GM12878 (cell line): ENCODE data around the gene KBTBD2. TPM values are rescaled to one million over a fixed set of nuclear protein-coding genes. Genes with fewer than 3 reads are reported as not detected.

Experiments used
- ATAC-seq: fragments of 200-7000 bp; cut with Tn5 transposase; 3 replicates; pipeline ENCODE4 v1.9.1; 2020; ENCODE audit warnings: mild to moderate bottlenecking, moderate library complexity
- BruUV-seq: library from RNA; stranded (reverse); fragments of 400-500 nt; replicated peaks from 2 replicates; lab custom pipeline; 2021; lab: Mats Ljungman, UMichigan
- CTCF ChIA-PET: fragments of 300-600 bp; sonication (Branson Sonifier 250); formaldehyde crosslinking; extraction: SDS; loops from one replicate; lab custom pipeline; 2021; ENCODE audit warnings: inconsistent platforms; lab: Yijun Ruan, JAX
- POLR2A ChIA-PET: fragments of 350-600 bp; formaldehyde crosslinking; extraction: SDS; loops from one replicate; lab custom pipeline; 2021; ENCODE audit warnings: inconsistent platforms; lab: Charles Lee
- RAD21 ChIA-PET: fragments of 300-600 bp; sonication (Branson Sonifier 250); formaldehyde crosslinking; loops from one replicate; lab custom pipeline; 2023; ENCODE audit warnings: antibody characterized with exemption; ENCODE audit not compliant: unreplicated experiment; lab: Charles Lee
- SMC1A ChIA-PET: fragments of 300-600 bp; sonication (Branson Sonifier 250); formaldehyde crosslinking; loops from one replicate; lab custom pipeline; 2023; ENCODE audit not compliant: unreplicated experiment, uncharacterized antibody; lab: Charles Lee
- DNase-seq: peaks from one replicate; pipeline ENCODE4 v3.0.0-alpha.2; 2011; ENCODE audit warnings: low read depth, low spot score
- FAIRE-seq: peaks from 3 replicates; lab custom pipeline; 2011; peaks lifted over from hg19 to GRCh38; lab: Jason Lieb, UNC
- H2AFZ ChIP-seq: 2 replicates; pipeline ENCODE4 v1.6.0; 2011; ENCODE audit warnings: low read depth, low read length, control low read depth; ENCODE audit not compliant: control insufficient read depth
- H3K27ac ChIP-seq: 2 replicates; pipeline ENCODE4 v1.5.1; 2011; ENCODE audit warnings: control low read depth; ENCODE audit not compliant: control insufficient read depth, insufficient read depth
- H3K27me3 ChIP-seq, 2 experiments: replicated peaks in 1 of 2; 2 replicates each; pipeline versions ENCODE4 v1.6.0 to v1.6.1; 2011; ENCODE audit warnings: low read length in 1 of 2; ENCODE audit not compliant: control insufficient read depth in 2 of 2, insufficient read depth in 2 of 2
- H3K36me3 ChIP-seq, 2 experiments: 2 replicates each; pipeline ENCODE4 v1.5.1; 2011; ENCODE audit warnings: low read length in 1 of 2; ENCODE audit not compliant: control insufficient read depth in 2 of 2, insufficient read depth in 2 of 2
- H3K4me1 ChIP-seq: 2 replicates; pipeline ENCODE4 v1.6.1; 2011; ENCODE audit warnings: mild to moderate bottlenecking, low read length, moderate library complexity, mixed read lengths; ENCODE audit not compliant: control insufficient read depth, insufficient read depth
- H3K4me2 ChIP-seq: 2 replicates; pipeline ENCODE4 v1.6.0; 2011; ENCODE audit warnings: control low read depth; ENCODE audit not compliant: control insufficient read depth, insufficient read depth
- H3K4me3 ChIP-seq: fragments of 200-600 bp; sonication (generic); 2 replicates; pipeline ENCODE4 v1.5.1; 2016
- H3K79me2 ChIP-seq: 2 replicates; pipeline ENCODE4 v1.6.0; 2011; ENCODE audit warnings: low read length; ENCODE audit not compliant: control insufficient read depth, insufficient read depth
- H3K9ac ChIP-seq: 2 replicates; pipeline ENCODE4 v1.8.0; 2011; ENCODE audit warnings: low read length, control low read depth, mixed read lengths; ENCODE audit not compliant: control insufficient read depth, insufficient read depth
- H3K9me3 ChIP-seq: replicated peaks from 3 replicates; pipeline ENCODE4 v1.5.1; 2011; ENCODE audit warnings: mild to moderate bottlenecking, low read length; ENCODE audit not compliant: control insufficient read depth, insufficient read depth
- H4K20me1 ChIP-seq: 2 replicates; pipeline ENCODE4 v1.6.0; 2011; ENCODE audit not compliant: control insufficient read depth, insufficient read depth
- CEBPZ ChIP-seq: fragments of 150-350 bp; IDR thresholded peaks from 2 replicates; pipeline ENCODE4 v1.6.1; 2016; ENCODE audit warnings: low read depth, low read length
- E4F1 ChIP-seq: fragments of 450-650 bp; IDR thresholded peaks from 2 replicates; pipeline ENCODE4 v1.6.1; 2018; ENCODE audit warnings: borderline replicate concordance, mild to moderate bottlenecking; ENCODE audit not compliant: partially characterized antibody
- KAT2A ChIP-seq: conservative IDR thresholded peaks from 2 replicates; pipeline ENCODE4 v1.6.1; 2011; ENCODE audit warnings: low read depth, low read length; ENCODE audit not compliant: control insufficient read depth
- MEF2B ChIP-seq: fragments of 450-650 bp; IDR thresholded peaks from 2 replicates; pipeline ENCODE4 v1.6.1; 2018; ENCODE audit warnings: mild to moderate bottlenecking, moderate library complexity; ENCODE audit not compliant: partially characterized antibody, poor library complexity, severe bottlenecking
- MTA2 ChIP-seq: fragments of 450-650 bp; IDR thresholded peaks from 2 replicates; pipeline ENCODE4 v1.6.1; 2016; ENCODE audit warnings: low read depth, mild to moderate bottlenecking, moderate library complexity
- ZBED1 ChIP-seq: IDR thresholded peaks from 2 replicates; pipeline ENCODE4 v1.6.1; 2016; ENCODE audit warnings: borderline replicate concordance
- WGBS: methylation state at CpG from one replicate; pipeline ENCODE4 v1.1.6; 2016; ENCODE audit warnings: low lambda C conversion rate; ENCODE audit not compliant: insufficient replicate concordance, insufficient coverage; ENCODE audit errors: missing lambda C conversion rate; 5-methylcytosine and 5-hydroxymethylcytosine counted together
- in situ Hi-C: fragments of 300-500 bp; cut with MboI; formaldehyde crosslinking; loops from 9 replicates; pipeline ENCODE4 v1.14.3; 2018; ENCODE audit warnings: mixed read lengths
- intact Hi-C: fragments of 100-400 bp; cut with micrococcal nuclease; formaldehyde crosslinking; loops from one replicate; pipeline ENCODE4 v1.14.2; 2022; ENCODE audit not compliant: unreplicated experiment
- polyA plus RNA-seq, 11 experiments: library from polyadenylated mRNA; depleted of rRNA in 4 of 11; unstranded in 6 of 11; stranded (reverse) in 5 of 11; fragments of >200 nt; fragmentation: Nextera tagmentation in 4 of 11; fragmentation: Illumina TruSeq in 1 of 11; extraction: Ambion mirVana in 4 of 11; extraction: Trizol in 1 of 11; gene quantifications; 1 replicate in 1 of 11; 2 replicates in 10 of 11; pipeline versions ENCODE4 v1.2.1 to v1.2.3, GENCODE V29; 2011 to 2016; ENCODE audit warnings: inconsistent platforms in 2 of 11, missing spikeins in 2 of 11, low read depth in 1 of 11
- total RNA-seq, 4 experiments: library from RNA; depleted of rRNA in 3 of 4; stranded (reverse); fragments of >200 nt in 3 of 4; fragmentation: Illumina TruSeq in 1 of 4; extraction: Trizol in 1 of 4; gene quantifications; 2 replicates each; pipeline versions ENCODE4 v1.2.1 to v1.2.3, GENCODE V29; 2013 to 2021
- TF ChIP-seq, protein P1 (sequence below): fragments of 450-650 bp; IDR thresholded peaks from 2 replicates; pipeline ENCODE4 v1.6.1; 2017; ENCODE audit warnings: mild to moderate bottlenecking, moderate library complexity
- TF ChIP-seq, protein P2 (sequence below): IDR thresholded peaks from 2 replicates; pipeline ENCODE4 v1.6.1; 2012; ENCODE audit warnings: low read depth, low read length, improper control_type of control experiment

KBTBD2 gene
- total and polyA plus RNA-seq, 10 of the 15 experiments (the other 5 are each of a cell fraction or from before 2014, with no cell fraction given), result 8.1 to 22.3 (median 16.2) TPM

GRCh38 chr7:32896564-32897347 is 5.2 kb upstream of the KBTBD2 start (continued):
- TF ChIP-seq, protein P1, sequence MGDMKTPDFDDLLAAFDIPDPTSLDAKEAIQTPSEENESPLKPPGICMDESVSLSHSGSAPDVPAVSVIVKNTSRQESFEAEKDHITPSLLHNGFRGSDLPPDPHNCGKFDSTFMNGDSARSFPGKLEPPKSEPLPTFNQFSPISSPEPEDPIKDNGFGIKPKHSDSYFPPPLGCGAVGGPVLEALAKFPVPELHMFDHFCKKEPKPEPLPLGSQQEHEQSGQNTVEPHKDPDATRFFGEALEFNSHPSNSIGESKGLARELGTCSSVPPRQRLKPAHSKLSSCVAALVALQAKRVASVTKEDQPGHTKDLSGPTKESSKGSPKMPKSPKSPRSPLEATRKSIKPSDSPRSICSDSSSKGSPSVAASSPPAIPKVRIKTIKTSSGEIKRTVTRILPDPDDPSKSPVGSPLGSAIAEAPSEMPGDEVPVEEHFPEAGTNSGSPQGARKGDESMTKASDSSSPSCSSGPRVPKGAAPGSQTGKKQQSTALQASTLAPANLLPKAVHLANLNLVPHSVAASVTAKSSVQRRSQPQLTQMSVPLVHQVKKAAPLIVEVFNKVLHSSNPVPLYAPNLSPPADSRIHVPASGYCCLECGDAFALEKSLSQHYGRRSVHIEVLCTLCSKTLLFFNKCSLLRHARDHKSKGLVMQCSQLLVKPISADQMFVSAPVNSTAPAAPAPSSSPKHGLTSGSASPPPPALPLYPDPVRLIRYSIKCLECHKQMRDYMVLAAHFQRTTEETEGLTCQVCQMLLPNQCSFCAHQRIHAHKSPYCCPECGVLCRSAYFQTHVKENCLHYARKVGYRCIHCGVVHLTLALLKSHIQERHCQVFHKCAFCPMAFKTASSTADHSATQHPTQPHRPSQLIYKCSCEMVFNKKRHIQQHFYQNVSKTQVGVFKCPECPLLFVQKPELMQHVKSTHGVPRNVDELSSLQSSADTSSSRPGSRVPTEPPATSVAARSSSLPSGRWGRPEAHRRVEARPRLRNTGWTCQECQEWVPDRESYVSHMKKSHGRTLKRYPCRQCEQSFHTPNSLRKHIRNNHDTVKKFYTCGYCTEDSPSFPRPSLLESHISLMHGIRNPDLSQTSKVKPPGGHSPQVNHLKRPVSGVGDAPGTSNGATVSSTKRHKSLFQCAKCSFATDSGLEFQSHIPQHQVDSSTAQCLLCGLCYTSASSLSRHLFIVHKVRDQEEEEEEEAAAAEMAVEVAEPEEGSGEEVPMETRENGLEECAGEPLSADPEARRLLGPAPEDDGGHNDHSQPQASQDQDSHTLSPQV, result no peak
- TF ChIP-seq ZBED1, result no peak
- TF ChIP-seq KAT2A, result no peak
- TF ChIP-seq, protein P2, sequence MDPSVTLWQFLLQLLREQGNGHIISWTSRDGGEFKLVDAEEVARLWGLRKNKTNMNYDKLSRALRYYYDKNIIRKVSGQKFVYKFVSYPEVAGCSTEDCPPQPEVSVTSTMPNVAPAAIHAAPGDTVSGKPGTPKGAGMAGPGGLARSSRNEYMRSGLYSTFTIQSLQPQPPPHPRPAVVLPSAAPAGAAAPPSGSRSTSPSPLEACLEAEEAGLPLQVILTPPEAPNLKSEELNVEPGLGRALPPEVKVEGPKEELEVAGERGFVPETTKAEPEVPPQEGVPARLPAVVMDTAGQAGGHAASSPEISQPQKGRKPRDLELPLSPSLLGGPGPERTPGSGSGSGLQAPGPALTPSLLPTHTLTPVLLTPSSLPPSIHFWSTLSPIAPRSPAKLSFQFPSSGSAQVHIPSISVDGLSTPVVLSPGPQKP, result no peak
- TF ChIP-seq, all 136 proteins: peak for 0

DNA sequence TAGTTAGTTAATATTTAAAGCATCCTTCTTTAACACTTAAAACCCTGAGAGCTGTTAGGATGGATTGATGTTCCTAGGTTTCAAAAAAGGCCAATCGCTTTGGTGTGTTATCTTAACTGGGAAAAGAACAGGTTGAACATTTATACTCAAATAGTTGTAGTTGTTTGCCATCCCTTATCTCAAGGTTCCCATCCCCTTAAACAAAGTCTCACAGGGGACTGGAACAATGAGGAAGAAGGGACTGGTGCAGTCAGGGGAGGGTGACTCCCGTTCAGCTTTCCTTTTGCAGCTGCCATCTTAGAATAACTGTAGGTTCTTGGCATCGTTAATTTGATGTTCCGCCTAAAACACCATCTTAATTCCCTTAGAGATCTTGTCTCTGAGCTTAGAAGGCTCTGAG is 2.6 kb upstream of the KBTBD2 start:
- ChIA-PET CTCF (interaction anchor here (0.7 to 4.5 kb wide), 3 partner anchors 49 to 214 kb away, joined by 3 to 30 read pairs (median 4); no protein-coding TSS in a partner anchor), SMC1A (interaction anchor here (0.8 to 2.8 kb wide), 3 partner anchors 28 to 214 kb away, joined by 3 to 7 read pairs (median 4); no protein-coding TSS in a partner anchor), RAD21 (interaction anchor here (1.2 to 3.0 kb wide), 2 partner anchors 146 to 214 kb away, joined by 4 to 15 read pairs; partner anchors contain the start of gene RP9), POLR2A (interaction anchor here (4.0 kb wide), 1 partner anchor 146 kb away, joined by 21 read pairs; no protein-coding TSS in a partner anchor)
- Histone ChIP-seq H3K27me3 (no peaks in the 10 kb centered on the region), H3K27ac (no peak overlapping the region), H3K4me2 (no peak overlapping the region), H3K4me3 (no peak overlapping the region), H3K4me1 (peaks cover 10% of the 10 kb centered on the region; the same call in 1 of the 2 replicates), H3K79me2 (peaks cover 21% of the 10 kb centered on the region), H3K9ac (no peak overlapping the region), H3K36me3 (no peaks in the 10 kb centered on the region), H3K9me3 (no peaks in the 10 kb centered on the region), H4K20me1 (no peaks in the 10 kb centered on the region), H2AFZ (no peak overlapping the region)
- in situ Hi-C loops, result no loop called here
- WGBS, result 98% methylated on average over 4 of the region's 4 CpGs
- intact Hi-C loops, result loop anchor here (5.0 to 10.0 kb wide), 4 partner anchors 143 to 399 kb away; partner anchors contain the start of genes AVL9, LSM5, NT5C3A and RP9
- DNase-seq, result no peak
- FAIRE-seq, result no peak
- no peak for ATAC-seq
- no TSS peak for BruUV-seq
- no peak for TF ChIP-seq MTA2
- TF ChIP-seq MEF2B, result no peak
- no peak for TF ChIP-seq E4F1
- no peak for TF ChIP-seq CEBPZ
